GM12892 (cell line): ENCODE results near the gene GPR101.

Experiments
- POLR2A ChIP-seq: IDR thresholded peaks from 2 replicates; pipeline ENCODE4 v1.6.1; 2011; ENCODE audit warnings: low read depth, low read length, control low read depth
- POLR2AphosphoS5 ChIP-seq: IDR thresholded peaks from 2 replicates; pipeline ENCODE4 v1.6.1; 2011; ENCODE audit warnings: low read depth, low read length, control low read depth

- TF ChIP-seq POLR2A (no peak), POLR2AphosphoS5 (no peak)
These were observed 7.9 kb downstream of the GPR101 start for GRCh38 chrX:137025930-137026329.
